Measurements from ENCODE around the gene APOBEC3A. TPM values are rescaled to one million over a fixed set of nuclear protein-coding genes. Genes with fewer than 3 reads are reported as not detected.

The APOBEC3A gene
- total and polyA plus RNA-seq, 2 of the 4 experiments (the other 2 are of a cell fraction), result not detected

GRCh38 chr22:38923463-38924346 lies 33.7 kb upstream of the APOBEC3A start:
- H2BK120ac ChIP-seq (ENCODE audit: low read depth, low read length), result peak overlapping the region; percentile 93
- H3K9me3 ChIP-seq (ENCODE audit: control insufficient read depth, insufficient read depth, low read length), result no peaks in the 10 kb centered on the region
- peak overlapping the region; percentile 73 for H3K56ac ChIP-seq (ENCODE audit: extremely low read depth, insufficient read depth, low read length)
- CTCF ChIA-PET, result interaction anchor here (1.3 kb wide), 1 partner anchor 54 kb away, joined by 5 read pairs; no protein-coding TSS in a partner anchor
- peak overlapping the region; percentile 90 for H3K14ac ChIP-seq (replicated peaks; ENCODE audit: low read depth, low read length)
- H2AFZ ChIP-seq (replicated peaks; ENCODE audit: low read length, poor library complexity), result peak overlapping the region; percentile 75
- peak overlapping the region; percentile 10 for H2AK9ac ChIP-seq (replicated peaks; ENCODE audit: low read depth, low read length, poor library complexity)
- peaks cover 6% of the 10 kb centered on the region for H3K4me1 ChIP-seq (ENCODE audit: control insufficient read depth, insufficient read depth, low read length)
- H3K36me3 ChIP-seq (ENCODE audit: control insufficient read depth, insufficient read depth, low read length), result no peaks in the 10 kb centered on the region
- WGBS, 2 experiments (ENCODE audit: extremely low coverage in 2 of 2, insufficient read length in 1 of 2), result 6% methylated on average over 2 of the region's 10 CpGs; no CpG with 5 or more reads in 1 of the 2 experiments
- intact Hi-C loops (cut with micrococcal nuclease), result loop anchor here (2.0 kb wide), 1 partner anchor 51 kb away; the partner anchor contains the start of gene CBX6
- H2BK5ac ChIP-seq (ENCODE audit: low read depth, low read length, poor library complexity, severe bottlenecking), result peak overlapping the region; percentile 91
- TF ChIP-seq USF2 (IDR thresholded peaks at IDR 0.05; ENCODE audit: low read depth, low read length) (peak; percentile 98), RAD21 (IDR thresholded peaks at IDR 0.05; ENCODE audit: low read length) (no peak), CTCF (conservative IDR thresholded peaks at IDR 0.05; ENCODE audit: low read depth, low read length) (0 out of 2 replicates have a peak, but pooled peaks have one; percentile 26), MAZ (IDR thresholded peaks at IDR 0.05; ENCODE audit: borderline replicate concordance, low read depth, low read length) (peak; percentile 34; the same call in 1 of the 2 replicates)
- peaks cover 7% of the 10 kb centered on the region for H3K9me1 ChIP-seq (ENCODE audit: insufficient read depth, low read length)
- peak overlapping the region; percentile 97 to 99 for H4K8ac ChIP-seq (ENCODE audit: low read depth in 2 of 2, low read length in 2 of 2)
- peak overlapping the region; percentile 94 for H4K5ac ChIP-seq (ENCODE audit: low read depth, low read length)
- peak overlapping the region; percentile 98; the same call in 2 of the 3 replicates for H2BK15ac ChIP-seq (ENCODE audit: low read depth, low read length)
- no TSS peak for BruUV-seq (replicated peaks)
- H2BK20ac ChIP-seq (ENCODE audit: low read depth, low read length), result peak overlapping the region; percentile 84
- in situ Hi-C loops (cut with MboI; ENCODE audit: low sequenced_read_pairs), result no loop called here
- H4K91ac ChIP-seq (ENCODE audit: insufficient read depth, low read depth, low read length), result peak overlapping the region; percentile 97
- H3K27me3 ChIP-seq (ENCODE audit: control insufficient read depth, insufficient read depth, low read length), result peaks cover 5% of the 10 kb centered on the region
- H4K20me1 ChIP-seq (ENCODE audit: insufficient read depth, low read length), result peaks cover 4% of the 10 kb centered on the region; the same call in 1 of the 2 replicates
- ATAC-seq (ENCODE audit: low read depth) (peak; percentile 96), DNase-seq (peak; percentile 85)
- H3K4me3 ChIP-seq (ENCODE audit: insufficient read depth, low read depth, low read length), result peak overlapping the region; percentile 34; the same call in 1 of the 2 replicates
- dilution Hi-C loops (cut with HindIII; ENCODE audit: low sequenced_read_pairs, unreplicated experiment), result no loop called here
- peak overlapping the region; percentile 95 for H3K4ac ChIP-seq (ENCODE audit: low read depth, low read length)
- peak overlapping the region; percentile 33; the same call in 1 of the 2 replicates for H2AK5ac ChIP-seq (ENCODE audit: low read depth, low read length)
- H3K27ac ChIP-seq (ENCODE audit: insufficient read depth, low read length), result peak overlapping the region; percentile 93
- H3K18ac ChIP-seq (ENCODE audit: low read depth, low read length), result peak overlapping the region; percentile 94
- H3K79me1 ChIP-seq (ENCODE audit: low read depth in 1 of 2, low read length in 2 of 2), result no peaks in the 10 kb centered on the region
- H3K23ac ChIP-seq (ENCODE audit: low read depth, low read length), result peak overlapping the region; percentile 63
- H3K9ac ChIP-seq (ENCODE audit: low read depth, low read length), result peak overlapping the region; percentile 50
- H3K4me2 ChIP-seq (ENCODE audit: low read depth, low read length), result peak overlapping the region; percentile 80
- POLR2A ChIA-PET (ENCODE audit: unreplicated experiment), result no interaction called here
